K562 (cell line): Measurements from ENCODE around the gene SHLD1. TPM values are rescaled to one million over a fixed set of nuclear protein-coding genes. Genes with fewer than 3 reads are reported as not detected.
"Not testable (repeated sequence)": the region's sequence is repeated elsewhere in the genome, so short reads cannot be mapped to it uniquely, and the experiment has no call there.

ENCODE experiments used
- ATAC-seq: fragments of 200-7000 bp; cut with Tn5 transposase; 3 replicates; pipeline ENCODE4 v1.9.1; 2020; ENCODE audit warnings: moderate library complexity
- BruUV-seq: library from RNA; stranded (reverse); fragments of 400-500 nt; replicated peaks from 2 replicates; lab custom pipeline; 2021; lab: Mats Ljungman, UMichigan
- CTCF ChIA-PET: fragments of 300-600 bp; formaldehyde crosslinking; extraction: SDS; loops from one replicate; lab custom pipeline; 2021; ENCODE audit warnings: low intra/inter-chr PET ratio; lab: Yijun Ruan, JAX
- POLR2A ChIA-PET: fragments of 300-600, 350-650 bp; sonication (Branson Sonifier 250); formaldehyde crosslinking; extraction: SDS; loops from one replicate; lab custom pipeline; 2021; ENCODE audit warnings: antibody characterized with exemption, inconsistent platforms; lab: Yijun Ruan, JAX
- DNase-seq, 4 experiments: peaks; one replicate each; pipeline versions ENCODE4 v3.0.0 to v3.0.0-alpha.2; 2011 to 2018; ENCODE audit warnings: low spot score in 3 of 4, mixed read lengths in 3 of 4; ENCODE audit errors: extremely low read depth in 1 of 4
- FAIRE-seq: peaks from 2 replicates; lab custom pipeline; 2011; peaks lifted over from hg19 to GRCh38; lab: Jason Lieb, UNC
- H2AFZ ChIP-seq: 2 replicates; pipeline ENCODE4 v1.6.0; 2011; ENCODE audit warnings: low read depth, low read length, control low read depth, inconsistent platforms
- H3K27ac ChIP-seq: fragments of 200-600 bp; 3 replicates; pipeline ENCODE4 v1.8.0; 2011; ENCODE audit warnings: low read depth, mild to moderate bottlenecking, control low read depth, inconsistent platforms, low read length, moderate library complexity, mixed read lengths; ENCODE audit errors: extremely low read depth
- H3K27me3 ChIP-seq, 2 experiments: fragments of 300-600 bp in 1 of 2; 2 replicates in 1 of 2; 3 replicates in 1 of 2; pipeline versions ENCODE4 v1.6.0 to v1.8.0; 2011; ENCODE audit warnings: inconsistent platforms in 2 of 2, low read length in 2 of 2, mild to moderate bottlenecking in 1 of 2, mixed read lengths in 1 of 2, moderate library complexity in 1 of 2; ENCODE audit not compliant: control insufficient read depth in 2 of 2, insufficient read depth in 2 of 2
- H3K36me3 ChIP-seq: fragments of 300-600 bp; 3 replicates; pipeline ENCODE4 v1.8.0; 2011; ENCODE audit warnings: mild to moderate bottlenecking, low read length, inconsistent platforms; ENCODE audit not compliant: control insufficient read depth, insufficient read depth
- H3K4me1 ChIP-seq, 2 experiments: fragments of 200-600 bp in 1 of 2; replicated peaks in 1 of 2; 2 replicates in 1 of 2; 3 replicates in 1 of 2; pipeline versions ENCODE4 v1.5.1 to v1.8.0; 2011; ENCODE audit warnings: inconsistent platforms in 2 of 2, low read length in 2 of 2, mild to moderate bottlenecking in 1 of 2, mixed read lengths in 1 of 2, moderate library complexity in 1 of 2; ENCODE audit not compliant: control insufficient read depth in 2 of 2, insufficient read depth in 2 of 2
- H3K4me2 ChIP-seq: 2 replicates; pipeline ENCODE4 v1.6.1; 2011; ENCODE audit warnings: low read length, control low read depth, inconsistent platforms, mixed read lengths; ENCODE audit not compliant: insufficient read depth
- H3K4me3 ChIP-seq: fragments of 200-600 bp; sonication (generic), shearing (Covaris generic); 2 replicates; pipeline ENCODE4 v1.5.1; 2016; ENCODE audit warnings: control low read depth, inconsistent platforms
- H3K79me2 ChIP-seq: fragments of 200-600 bp; 3 replicates; pipeline ENCODE4 v1.8.0; 2011; ENCODE audit warnings: low read length, inconsistent platforms; ENCODE audit not compliant: control insufficient read depth, insufficient read depth
- H3K9ac ChIP-seq, 2 experiments: 2 replicates each; pipeline versions ENCODE4 v1.6.0 to v1.6.1; 2011; ENCODE audit warnings: low read depth in 2 of 2, low read length in 2 of 2, control low read depth in 1 of 2, inconsistent platforms in 1 of 2, mild to moderate bottlenecking in 1 of 2, mixed read lengths in 1 of 2; ENCODE audit not compliant: insufficient read depth in 1 of 2
- H3K9me1 ChIP-seq: one replicate; pipeline ENCODE4 v1.6.0; 2011; ENCODE audit warnings: inconsistent platforms, mild to moderate bottlenecking, low read length, moderate library complexity; ENCODE audit not compliant: control insufficient read depth, insufficient read depth
- H3K9me3 ChIP-seq: replicated peaks from 2 replicates; pipeline ENCODE4 v1.5.1; 2011; ENCODE audit warnings: low read depth, low read length, inconsistent platforms; ENCODE audit not compliant: control insufficient read depth, insufficient read depth
- H4K20me1 ChIP-seq: replicated peaks from 2 replicates; pipeline ENCODE4 v1.6.1; 2011; ENCODE audit warnings: low read length, inconsistent platforms, mixed read lengths; ENCODE audit not compliant: control insufficient read depth, insufficient read depth
- ETV5 ChIP-seq: sonication (generic); formaldehyde crosslinking; IDR thresholded peaks from 2 replicates; pipeline ENCODE4 v1.4.0; 2020; ENCODE audit warnings: low read depth, mild to moderate bottlenecking, missing genetic modification reagents
- RAD51 ChIP-seq: fragments of 450-650 bp; IDR thresholded peaks from 2 replicates; pipeline ENCODE4 v1.7.1; 2016; ENCODE audit warnings: low read depth, mild to moderate bottlenecking, borderline replicate concordance
- TAL1 ChIP-seq: fragments of 450-650 bp; IDR thresholded peaks from 2 replicates; pipeline ENCODE4 v1.6.1; 2016; ENCODE audit warnings: mild to moderate bottlenecking
- ZBTB49 ChIP-seq: sonication (generic); formaldehyde crosslinking; IDR thresholded peaks from 2 replicates; pipeline ENCODE4 v1.8.0; 2022; ENCODE audit warnings: missing genetic modification reagents, mild to moderate bottlenecking, borderline replicate concordance
- ZNF232 ChIP-seq: sonication (generic); formaldehyde crosslinking; IDR thresholded peaks from 2 replicates; pipeline ENCODE4 v1.8.0; 2022; ENCODE audit warnings: mild to moderate bottlenecking, missing genetic modification reagents
- WGBS: fragments of 100-300 bp; shearing (Covaris generic); methylation state at CpG from one replicate; pipeline ENCODE4 v1.1.6; 2016; ENCODE audit warnings: low coverage, mixed read lengths; ENCODE audit not compliant: insufficient coverage; ENCODE audit errors: missing lambda C conversion rate; 5-methylcytosine and 5-hydroxymethylcytosine counted together
- in situ Hi-C: fragments of 300-500 bp; cut with MboI; formaldehyde crosslinking; loops from 4 replicates; pipeline ENCODE4 v1.15.0; 2018; ENCODE audit warnings: inconsistent platforms, mixed read lengths
- intact Hi-C: fragments of 100-400 bp; cut with micrococcal nuclease; formaldehyde crosslinking; loops from 2 replicates; pipeline ENCODE4 v1.14.2; 2022
- polyA plus RNA-seq, 8 experiments: library from polyadenylated mRNA; depleted of rRNA in 4 of 8; stranded (reverse) in 5 of 8; unstranded in 3 of 8; fragments of >200 nt; fragmentation: Nextera tagmentation in 2 of 8; fragmentation: Illumina TruSeq in 1 of 8; extraction: Ambion mirVana in 2 of 8; extraction: Trizol in 1 of 8; gene quantifications; 2 replicates each; pipeline versions ENCODE4 v1.2.1 to v1.2.3, GENCODE V29; 2011 to 2014; ENCODE audit warnings: inconsistent platforms in 1 of 8, missing spikeins in 1 of 8
- total RNA-seq, 7 experiments: library from RNA; depleted of rRNA in 6 of 7; stranded (reverse); fragments of >200 nt in 6 of 7; fragmentation: Illumina TruSeq in 2 of 7; extraction: Trizol in 2 of 7; gene quantifications; 2 replicates each; pipeline versions ENCODE4 v1.2.1 to v1.2.3, GENCODE V29; 2011 to 2021; ENCODE audit warnings: low replicate concordance in 1 of 7
- TF ChIP-seq, protein P1 (sequence below): sonication (generic); formaldehyde crosslinking; IDR thresholded peaks from 2 replicates; pipeline ENCODE4 v1.8.0; 2022; ENCODE audit warnings: missing genetic modification reagents, mild to moderate bottlenecking, moderate library complexity, borderline replicate concordance

The SHLD1 gene
- total and polyA plus RNA-seq, 9 of the 15 experiments (the other 6 are each of a cell fraction or from before 2014, with no cell fraction given) = 3.7 to 21.6 (median 8.2) TPM

GRCh38 chr20:5797843-5798462, 47.8 kb downstream of the SHLD1 start:
- Histone ChIP-seq H3K27ac (no peak overlapping the region), H3K27me3 (no peaks in the 10 kb centered on the region), H3K4me1 (no peaks in the 10 kb centered on the region; a peak in 1 of 5 replicates), H2AFZ (no peak overlapping the region), H4K20me1 (no peaks in the 10 kb centered on the region), H3K9me1 (no peaks in the 10 kb centered on the region), H3K4me3 (no peak overlapping the region), H3K4me2 (no peak overlapping the region), H3K36me3 (no peaks in the 10 kb centered on the region), H3K9ac (no peak overlapping the region), H3K9me3 (no peaks in the 10 kb centered on the region), H3K79me2 (no peaks in the 10 kb centered on the region)
- in situ Hi-C loops = loop anchor here (25.0 kb wide), 1 partner anchor 236 kb away; no protein-coding TSS in a partner anchor
- ChIA-PET POLR2A (interaction anchor here (0.6 kb wide), 1 partner anchor 31 kb away, joined by 4 read pairs; no protein-coding TSS in a partner anchor), CTCF (no interaction called here)
- intact Hi-C loops = no loop called here
- no TSS peak for BruUV-seq
- 54% methylated on average over 7 of the region's 7 CpGs for WGBS
- TF ChIP-seq, protein P1, sequence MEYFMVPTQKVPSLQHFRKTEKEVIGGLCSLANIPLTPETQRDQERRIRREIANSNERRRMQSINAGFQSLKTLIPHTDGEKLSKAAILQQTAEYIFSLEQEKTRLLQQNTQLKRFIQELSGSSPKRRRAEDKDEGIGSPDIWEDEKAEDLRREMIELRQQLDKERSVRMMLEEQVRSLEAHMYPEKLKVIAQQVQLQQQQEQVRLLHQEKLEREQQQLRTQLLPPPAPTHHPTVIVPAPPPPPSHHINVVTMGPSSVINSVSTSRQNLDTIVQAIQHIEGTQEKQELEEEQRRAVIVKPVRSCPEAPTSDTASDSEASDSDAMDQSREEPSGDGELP = 0 out of 2 replicates have a peak, but pooled peaks have one; percentile 31
- no peak for TF ChIP-seq ZNF232 (CRISPR knock-in tag)
- no peak for TF ChIP-seq ZBTB49 (CRISPR knock-in tag)
- TF ChIP-seq ETV5 = no peak
- no peak for TF ChIP-seq RAD51
- TF ChIP-seq TAL1 = no peak
- no peak for FAIRE-seq
- ATAC-seq = no peak
- no peak for DNase-seq

DNA sequence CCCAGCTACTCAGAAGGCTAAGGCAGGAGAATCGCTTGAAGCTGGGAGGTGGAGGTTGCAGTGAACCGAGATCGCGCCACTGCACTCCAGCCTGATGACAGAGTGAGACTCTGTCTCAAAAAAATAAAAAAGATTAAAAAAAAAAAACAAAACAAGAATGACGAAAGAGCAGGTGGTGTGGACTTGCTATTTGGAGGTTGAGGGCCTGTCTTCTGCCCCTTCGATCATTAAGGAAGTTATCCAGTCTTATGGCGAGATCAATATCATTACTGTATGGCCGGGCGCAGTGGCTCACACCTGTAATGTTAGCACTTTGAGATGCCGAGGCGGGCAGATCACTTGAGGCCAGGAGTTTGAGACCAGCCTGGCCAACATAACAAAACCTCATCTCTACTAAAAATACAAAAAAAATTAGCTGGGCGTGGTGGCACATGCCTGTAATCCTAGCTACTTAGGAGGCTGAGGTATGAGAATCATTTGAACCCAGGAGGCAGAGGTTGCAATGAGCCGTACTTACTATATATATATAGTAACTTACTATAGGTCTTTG, 53.6 kb downstream of the SHLD1 start:
- H3K36me3 ChIP-seq, H3K9me3 ChIP-seq, FAIRE-seq, H3K4me2 ChIP-seq, DNase-seq, H3K9me1 ChIP-seq, H4K20me1 ChIP-seq, H3K4me1 ChIP-seq, BruUV-seq, H3K27me3 ChIP-seq, CTCF ChIA-PET, H3K4me3 ChIP-seq, ATAC-seq, H3K27ac ChIP-seq, POLR2A ChIA-PET, H3K79me2 ChIP-seq, H2AFZ ChIP-seq, intact Hi-C loops, H3K9ac ChIP-seq, in situ Hi-C loops: not testable (repeated sequence)
- WGBS = 92% methylated on average over 9 of the region's 13 CpGs
